ENCODE results near the gene TBC1D22A.

TBC1D22A gene

DNA sequence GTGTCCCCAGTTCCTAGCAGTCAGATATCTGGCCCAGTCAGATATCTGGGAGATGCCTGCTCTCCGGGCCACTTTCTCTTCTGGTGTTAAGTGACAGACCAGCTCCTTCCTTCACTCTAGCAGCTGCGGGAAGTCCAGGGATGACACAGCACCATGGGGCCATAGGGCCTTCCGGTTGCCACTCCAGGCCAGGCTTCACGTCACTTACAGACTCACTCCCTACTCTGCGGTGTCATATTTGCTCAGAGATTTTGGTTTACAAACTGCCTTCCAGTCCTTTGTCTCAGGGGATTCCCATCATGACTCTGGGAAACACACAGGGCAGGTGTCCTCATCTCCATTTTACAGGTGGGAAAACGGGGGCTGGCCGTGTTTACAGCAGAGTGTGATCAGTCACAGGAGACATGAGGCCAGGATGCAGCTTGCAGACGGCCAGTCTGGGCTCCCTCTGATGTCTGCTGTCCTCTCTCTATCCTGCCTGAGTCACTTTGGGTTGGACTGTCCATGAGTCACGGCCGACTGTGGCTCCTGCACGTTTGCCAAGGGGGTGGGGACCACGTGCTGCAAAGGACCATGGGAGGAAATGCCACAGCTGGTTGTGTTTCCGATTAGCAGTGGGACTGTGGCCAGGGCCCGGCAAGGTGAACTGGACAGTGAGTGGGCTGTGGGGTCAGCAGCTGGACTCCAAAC lies 8.2 kb upstream of the TBC1D22A start:
- no peak for DNase-seq

DNA sequence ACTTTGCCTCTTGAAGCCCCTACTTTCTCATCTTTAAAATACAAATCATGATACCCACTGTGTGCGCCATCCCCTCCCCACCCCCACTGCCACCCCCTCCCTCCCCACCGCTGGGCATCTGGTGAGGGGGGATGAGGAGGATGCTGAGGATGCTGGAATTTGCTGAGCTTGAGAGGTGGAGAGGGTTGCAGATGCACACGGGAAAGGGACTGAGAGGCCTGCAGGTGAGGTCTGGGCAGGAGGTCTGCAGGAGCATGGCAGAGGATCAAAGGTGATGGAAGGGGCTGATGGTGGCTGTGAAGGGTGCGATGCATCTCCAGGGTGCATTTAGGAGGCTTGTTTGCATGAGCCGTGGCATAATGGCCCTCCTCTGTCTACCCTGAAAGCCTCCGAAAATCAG lies 7.6 kb upstream of the TBC1D22A start:
- DNase-seq, result no peak

DNA sequence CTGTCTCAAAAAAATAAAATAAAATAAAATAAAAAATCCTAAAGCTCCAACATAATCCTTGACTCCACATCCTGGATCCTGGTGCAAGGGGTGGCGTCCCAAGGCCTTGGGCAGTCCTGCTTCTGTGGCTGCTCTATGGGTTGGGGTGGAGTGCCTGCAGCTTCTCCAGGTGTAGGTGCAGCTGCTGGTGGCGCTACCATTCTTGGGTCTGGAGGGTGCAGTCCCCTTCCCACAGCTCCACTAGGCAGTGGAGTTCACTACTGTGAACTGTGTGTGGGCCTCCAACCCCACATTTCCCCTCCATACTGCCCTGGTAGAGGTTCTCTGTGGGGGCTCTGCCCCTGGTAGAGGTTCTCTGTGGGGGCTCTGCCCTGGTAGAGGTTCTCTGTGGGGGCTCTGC lies 6.9 kb upstream of the TBC1D22A start:
- no peak for DNase-seq

DNA sequence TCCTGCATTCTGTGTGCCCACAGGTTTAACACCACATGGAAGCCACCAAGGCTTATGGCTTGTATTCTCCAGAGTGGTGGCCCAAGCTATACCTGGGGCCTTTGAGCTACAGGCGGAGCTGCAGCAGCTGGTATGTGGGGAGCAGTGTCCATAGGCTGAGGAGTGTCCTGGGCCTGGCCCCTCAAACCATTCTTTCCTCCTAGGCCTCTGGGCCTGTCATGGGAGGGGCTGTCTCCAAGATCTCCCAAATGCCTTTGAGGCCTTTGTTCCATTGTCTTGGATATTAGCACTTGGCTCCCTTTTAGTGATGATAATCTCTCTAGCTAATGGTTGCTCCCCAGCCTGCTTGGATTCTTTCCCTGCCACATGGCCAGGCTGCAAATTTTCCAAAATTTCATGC lies 6.4 kb upstream of the TBC1D22A start:
- no peak for DNase-seq

DNA sequence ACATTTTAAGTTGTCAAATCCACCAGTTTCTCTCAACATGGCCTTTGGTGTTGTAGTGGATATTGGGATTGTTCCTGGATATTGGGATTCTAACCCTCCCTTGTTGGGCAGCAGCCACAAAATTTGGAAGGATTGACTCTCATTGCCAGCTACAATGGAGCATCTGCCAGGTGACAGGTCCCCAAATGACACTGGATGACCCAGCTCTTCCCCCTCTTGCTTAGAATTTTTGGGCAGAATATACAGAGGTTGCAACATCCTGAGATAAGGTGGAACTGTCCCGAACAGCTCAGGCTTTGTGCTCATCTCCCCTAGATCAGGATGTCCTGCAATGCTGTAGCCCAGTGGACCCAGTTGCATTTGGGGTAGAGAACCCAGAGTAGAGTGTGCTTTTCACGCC lies 5.3 kb upstream of the TBC1D22A start:
- no peak for DNase-seq

DNA sequence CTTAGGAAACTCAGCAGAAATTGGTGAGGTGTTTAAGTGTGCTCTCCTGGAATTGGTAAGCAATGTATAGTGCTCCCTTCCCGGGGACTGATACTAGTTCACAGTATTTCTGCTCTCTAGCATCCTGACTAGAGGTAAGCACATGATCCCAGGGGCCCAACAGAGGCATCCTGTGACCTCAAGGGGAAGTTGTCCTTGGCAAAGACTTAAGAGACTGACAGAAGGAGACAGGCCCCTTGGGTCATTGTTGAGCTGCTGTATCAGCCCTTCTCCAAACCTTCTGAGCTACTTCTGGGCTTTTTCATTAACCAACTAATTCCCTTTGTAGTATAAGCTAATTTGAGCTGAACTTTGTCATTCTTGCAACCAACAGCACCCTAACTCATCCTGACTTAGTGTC lies 4.3 kb upstream of the TBC1D22A start:
- DNase-seq, result no peak

DNA sequence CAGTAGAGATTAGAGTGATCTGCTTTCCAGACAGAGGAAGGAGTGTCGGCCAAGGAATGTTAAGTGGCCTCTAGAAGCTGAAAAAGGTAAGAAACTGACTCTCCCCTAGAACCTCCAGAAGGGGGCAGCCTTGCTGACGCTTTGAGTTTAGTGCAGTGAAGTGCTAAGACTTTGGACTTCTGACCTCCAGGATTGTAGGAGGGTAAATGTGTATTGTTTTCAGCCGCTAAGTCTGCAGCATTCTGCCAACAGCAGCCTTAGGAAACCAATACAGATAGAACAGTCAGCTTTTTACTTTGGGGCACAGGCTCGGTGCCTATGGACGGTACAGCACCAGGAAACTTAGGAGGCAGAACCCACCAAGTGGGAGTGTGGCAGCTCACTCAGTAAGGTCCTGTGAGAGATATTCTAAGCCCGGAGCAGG lies 3.6 kb upstream of the TBC1D22A start:
- DNase-seq, result no peak

DNA sequence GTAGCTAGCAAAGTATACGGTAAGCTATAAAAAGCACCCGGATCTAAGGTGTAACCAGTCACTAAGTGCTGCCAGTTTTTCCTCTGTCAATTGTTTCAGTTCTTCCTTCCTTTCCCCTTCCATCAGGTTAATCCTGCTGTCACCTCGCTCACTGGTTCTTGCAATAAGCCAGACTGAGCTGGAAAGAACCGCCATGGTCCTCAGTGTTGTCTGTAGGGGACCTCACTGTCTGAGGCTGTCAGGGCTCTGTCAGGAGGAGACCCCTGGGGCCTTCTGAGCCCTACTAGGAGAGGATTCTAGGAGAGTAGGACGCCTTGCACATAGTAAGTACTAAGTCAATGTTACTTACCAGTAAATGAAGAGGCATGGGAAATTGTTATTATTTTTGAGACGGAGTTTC lies 1.4 kb upstream of the TBC1D22A start:
- DNase-seq, result no peak

DNA sequence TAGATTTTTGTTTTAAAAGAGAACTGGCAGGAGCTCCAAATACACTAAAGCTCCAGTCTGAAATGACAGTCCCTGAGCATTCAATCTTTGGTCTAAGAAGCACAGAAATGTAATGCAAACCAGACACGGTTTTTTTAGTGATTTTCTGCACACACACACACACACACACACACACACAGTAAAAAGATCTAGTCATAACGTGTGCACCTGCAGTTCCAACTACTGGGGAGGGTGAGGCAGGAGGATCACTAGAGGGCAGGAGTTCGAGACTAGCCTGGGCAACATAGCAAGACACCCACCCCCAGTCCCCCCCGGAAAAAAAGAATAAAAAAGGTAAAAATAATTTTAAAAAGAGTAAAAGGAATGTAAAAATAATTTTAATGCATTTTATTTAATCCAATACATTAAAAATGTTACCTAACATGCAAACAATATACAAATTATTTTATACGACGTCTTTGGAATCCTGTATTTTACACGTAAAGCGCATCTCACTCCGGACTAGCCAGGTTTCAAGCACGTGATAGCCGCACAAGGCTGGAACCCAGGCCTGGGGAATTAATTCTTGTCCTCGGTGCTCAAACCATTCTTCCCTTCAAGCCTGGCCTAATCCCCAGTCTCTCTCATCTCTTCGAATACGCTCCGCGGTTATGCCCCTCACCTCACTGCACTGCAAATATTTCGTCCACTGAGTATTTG lies 762 bp upstream of the TBC1D22A start:
- no peak for DNase-seq

DNA sequence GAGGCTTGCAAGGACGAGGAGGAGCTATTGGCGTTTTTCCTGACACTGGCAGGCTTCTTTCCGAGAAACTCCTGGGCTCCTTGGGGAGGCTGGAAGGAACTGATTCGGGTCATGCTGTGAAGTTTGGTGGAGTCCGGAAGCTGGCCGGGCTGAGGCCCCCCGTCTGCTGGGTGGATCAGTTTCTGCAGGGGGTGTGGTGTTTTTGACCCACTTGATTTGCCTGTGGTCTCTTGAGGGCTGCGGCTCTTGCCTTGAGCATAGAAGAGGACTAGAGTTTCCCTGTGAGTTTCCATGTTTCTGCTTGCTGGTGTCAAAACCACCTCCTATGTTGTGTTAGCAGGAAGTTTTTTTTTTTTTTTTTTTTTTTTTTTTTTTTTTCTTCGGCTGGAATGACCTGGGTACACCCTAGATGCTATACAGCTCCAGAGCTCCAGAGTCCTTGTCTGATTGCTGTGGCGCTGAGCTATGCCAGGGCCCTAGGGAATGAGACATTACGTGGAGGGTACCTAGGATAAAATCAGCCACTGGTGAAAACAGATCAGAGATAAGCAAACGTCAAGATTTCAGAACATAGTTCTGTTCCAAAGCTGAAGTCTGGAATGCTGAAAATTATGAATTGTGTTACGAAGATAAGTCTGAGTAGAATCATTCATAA lies 728 bp downstream of the TBC1D22A start:
- DNase-seq, result peak; percentile 34

DNA sequence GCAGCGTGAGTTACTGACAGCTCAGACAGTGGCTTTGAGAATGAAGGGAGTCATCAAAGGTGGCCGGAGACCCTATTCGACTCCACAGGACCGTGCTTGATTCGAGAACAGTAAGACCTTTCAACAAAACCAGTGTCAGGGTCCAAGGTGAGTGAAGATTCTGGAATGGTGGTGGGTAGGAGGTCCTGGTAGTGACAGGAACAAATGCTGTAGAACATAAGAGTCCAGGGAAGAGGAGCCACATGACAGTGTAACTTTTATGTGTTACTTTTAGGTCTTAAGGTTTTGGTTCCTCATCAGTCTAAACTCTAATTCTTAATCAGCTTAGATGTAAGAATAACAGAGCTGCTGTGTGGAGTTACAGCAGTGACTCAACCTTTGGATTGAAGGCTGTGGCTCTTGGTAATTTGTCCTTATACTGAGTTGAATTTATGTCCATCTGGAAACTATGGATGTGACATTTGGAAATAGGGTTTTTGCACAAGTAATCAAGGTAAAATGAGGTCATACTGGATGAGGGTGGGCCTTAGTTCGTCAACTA lies 1.8 kb downstream of the TBC1D22A start:
- DNase-seq, result no peak

DNA sequence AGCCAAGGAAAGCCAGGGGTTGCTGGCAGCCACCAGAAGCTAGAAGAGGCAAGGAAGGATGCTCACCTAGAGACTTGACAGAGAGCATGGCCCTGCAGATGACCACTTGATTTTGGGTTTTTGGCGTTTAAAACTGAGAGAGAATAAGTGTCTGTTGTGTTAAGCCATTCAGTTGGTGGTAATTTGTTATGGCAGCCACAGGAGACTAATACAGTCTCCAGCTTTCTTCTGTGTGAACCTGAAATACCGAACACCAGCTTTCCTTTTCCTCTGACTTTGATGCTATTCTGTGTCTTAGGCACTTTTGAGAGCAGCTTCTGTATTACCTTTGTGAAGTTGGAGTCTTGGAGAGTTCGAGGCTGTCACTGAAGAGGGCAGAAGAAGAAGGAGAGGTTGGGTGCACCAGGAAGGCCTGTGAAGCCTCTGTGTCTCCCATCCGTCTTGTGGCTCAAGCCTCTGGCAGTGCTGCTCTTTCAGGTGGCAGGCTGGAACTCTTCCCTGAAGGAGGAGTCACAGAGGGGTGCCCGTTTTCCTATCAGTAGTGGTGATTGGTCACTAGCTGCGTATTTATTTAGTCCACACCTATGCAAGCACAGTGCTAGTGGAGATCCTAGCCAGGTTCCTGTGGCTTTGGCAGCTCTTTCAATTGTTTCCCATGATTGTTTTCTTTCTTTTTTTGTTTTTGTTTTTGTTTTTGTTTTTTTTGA lies 2.5 kb downstream of the TBC1D22A start:
- DNase-seq, result no peak

DNA sequence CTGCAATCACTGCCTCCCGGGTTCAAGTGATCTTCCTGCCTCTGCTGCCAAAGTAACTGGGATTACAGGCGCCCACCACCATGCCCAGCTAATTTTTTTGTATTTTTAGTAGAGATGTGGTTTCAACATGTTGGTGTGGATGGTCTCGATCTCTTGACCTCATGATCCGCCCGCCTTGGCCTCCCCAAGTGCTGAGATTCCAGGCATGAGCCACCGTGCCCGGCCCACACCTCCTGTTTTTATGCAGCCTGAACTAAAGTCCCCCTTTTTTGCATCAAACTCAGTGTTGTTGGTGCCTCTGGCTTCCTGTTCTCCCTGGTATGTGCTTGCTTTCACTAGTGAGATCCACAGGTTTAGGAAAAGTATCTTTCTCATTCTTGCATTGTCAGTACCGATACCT lies 4.2 kb downstream of the TBC1D22A start:
- DNase-seq, result no peak

DNA sequence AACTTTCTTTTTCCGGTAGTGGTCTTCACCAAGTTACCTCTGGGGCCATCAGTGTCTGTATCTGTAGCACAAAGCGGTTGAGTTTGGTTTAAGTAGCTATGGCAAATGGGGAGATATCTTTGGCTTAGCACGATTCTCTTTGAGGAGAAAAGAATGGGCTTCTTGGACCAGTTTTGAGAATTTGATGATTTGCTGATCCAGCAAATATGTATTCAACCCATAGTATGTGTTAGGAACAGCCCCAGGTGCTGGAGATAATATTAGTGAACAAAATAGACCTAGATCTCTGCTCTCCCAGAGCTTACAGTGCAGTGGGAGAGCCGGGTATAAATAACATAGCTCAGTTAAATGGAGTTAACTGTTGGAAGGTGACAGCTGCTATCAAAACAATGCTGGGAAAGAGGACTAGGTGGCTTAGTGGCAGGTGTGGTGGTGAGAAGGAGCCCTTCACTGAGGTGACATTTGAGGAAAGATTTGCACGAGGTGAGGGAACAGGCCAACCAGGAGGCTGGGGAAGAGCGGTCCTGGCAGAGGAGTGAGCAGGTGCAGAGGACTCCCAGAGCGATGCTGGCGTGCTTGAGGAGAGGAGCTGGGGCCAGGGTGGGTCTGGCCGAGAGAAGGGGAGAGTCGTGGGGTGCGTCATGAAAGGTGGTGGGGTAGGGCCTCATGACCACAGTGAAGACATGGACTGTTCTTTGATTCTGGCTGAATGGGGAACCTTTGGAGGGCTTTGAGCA lies 5.0 kb downstream of the TBC1D22A start:
- no peak for DNase-seq

DNA sequence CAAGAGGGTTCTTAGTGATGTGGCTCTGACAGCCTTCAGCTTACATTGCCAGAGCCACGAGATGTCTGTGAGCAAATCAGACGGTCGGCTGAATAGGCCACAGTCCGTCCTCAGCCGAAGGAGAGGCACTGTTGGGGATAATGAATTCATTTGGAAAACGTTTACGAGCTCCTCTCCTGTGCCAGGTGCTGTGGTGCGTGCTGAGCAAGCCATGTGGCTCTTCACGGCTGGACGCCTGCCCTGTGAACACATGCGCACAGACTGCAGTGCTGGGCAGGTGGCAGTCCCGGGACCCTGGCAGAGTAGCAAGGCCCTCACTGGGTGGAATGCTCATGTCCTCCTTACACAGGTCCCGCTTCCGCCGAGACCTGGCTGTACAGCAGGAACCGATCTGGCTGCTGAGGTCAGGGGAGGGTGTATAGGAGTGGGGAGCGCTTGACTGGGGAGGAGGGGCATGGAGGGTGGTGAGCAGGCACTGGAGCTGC lies 6.8 kb downstream of the TBC1D22A start:
- no peak for DNase-seq

DNA sequence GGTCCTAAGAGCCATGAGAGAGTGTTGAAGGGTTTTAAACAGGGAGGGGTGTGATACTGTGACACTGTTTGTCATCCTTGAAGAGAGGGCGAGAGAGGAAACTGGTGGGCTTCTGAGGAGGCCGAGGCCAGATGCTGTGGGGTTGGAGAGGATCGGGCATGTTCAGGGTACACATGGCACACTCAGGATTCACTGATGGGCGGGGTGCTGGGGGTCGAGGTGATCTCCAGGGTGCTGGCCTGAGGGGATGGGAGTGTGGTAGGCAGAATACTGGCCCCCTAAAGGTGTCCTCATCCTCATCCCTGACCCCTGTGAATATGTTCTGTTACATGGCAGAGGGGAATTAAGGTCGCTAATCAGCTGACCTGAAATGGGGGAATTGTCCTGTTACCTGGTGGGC lies 7.3 kb downstream of the TBC1D22A start:
- DNase-seq, result no peak

DNA sequence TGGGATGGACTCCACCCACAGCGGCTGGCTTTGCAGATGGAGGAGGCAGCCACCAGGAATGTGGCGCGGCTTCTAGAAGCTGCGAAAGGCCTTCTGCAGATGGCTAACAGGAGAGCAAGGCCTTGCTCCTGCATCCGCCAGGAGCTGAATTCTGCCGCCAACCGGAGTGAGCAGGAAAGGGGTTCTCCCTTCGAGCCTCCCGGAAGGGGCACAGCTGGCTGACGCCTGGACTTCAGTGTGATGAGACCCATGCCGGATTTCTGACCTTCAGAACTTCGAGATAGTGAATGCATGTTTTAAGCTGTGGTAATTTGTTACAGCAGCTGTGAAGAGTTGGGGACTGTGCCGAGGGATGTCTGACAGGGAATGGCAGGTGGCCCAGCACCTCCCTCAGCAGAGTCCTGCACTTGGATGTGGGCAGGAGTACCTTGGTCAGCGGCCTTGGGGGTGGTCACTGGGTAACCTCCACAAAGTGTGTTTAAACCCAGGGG lies 7.7 kb downstream of the TBC1D22A start:
- DNase-seq, result no peak

DNA sequence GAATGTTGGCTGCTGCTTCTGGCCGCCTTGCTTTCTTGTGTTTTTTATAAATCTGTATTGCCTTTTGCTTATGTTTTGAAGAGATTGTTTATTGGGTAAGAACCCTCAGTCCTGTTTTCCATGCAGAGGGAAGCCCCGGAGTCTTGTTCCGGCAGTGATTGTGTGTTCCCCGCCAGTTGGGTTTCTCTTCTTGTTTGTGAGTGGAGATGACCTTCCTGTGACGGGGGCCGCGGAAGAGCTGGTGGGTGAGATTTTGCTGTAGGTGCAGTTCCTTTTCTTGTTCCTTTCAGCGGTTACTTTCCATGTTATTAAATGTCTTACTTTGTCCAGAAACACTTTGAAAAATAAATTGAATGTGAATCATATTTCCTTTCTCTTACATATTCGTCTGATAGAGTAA lies 8.3 kb downstream of the TBC1D22A start:
- DNase-seq, result no peak

DNA sequence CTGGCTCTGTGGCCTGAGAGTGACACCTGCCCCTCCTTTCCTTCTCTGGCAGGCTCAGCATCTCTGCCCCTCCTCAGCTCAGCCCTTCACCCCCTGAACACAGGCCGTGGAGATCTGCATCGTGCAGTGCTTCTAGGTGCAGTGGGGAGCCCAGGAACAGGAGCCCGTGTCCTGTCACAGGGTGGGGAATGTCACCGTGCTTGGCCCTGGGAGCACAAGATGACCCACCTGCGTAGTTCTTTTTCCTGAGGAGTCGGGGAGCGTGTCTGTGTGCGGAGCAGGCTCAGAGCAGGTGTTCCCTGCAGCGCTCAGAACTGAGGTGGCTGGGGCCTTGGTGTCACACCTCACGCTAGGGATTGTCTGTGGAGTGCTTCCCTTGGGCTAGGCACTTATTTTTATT lies 10.6 kb downstream of the TBC1D22A start:
- DNase-seq, result no peak

DNA sequence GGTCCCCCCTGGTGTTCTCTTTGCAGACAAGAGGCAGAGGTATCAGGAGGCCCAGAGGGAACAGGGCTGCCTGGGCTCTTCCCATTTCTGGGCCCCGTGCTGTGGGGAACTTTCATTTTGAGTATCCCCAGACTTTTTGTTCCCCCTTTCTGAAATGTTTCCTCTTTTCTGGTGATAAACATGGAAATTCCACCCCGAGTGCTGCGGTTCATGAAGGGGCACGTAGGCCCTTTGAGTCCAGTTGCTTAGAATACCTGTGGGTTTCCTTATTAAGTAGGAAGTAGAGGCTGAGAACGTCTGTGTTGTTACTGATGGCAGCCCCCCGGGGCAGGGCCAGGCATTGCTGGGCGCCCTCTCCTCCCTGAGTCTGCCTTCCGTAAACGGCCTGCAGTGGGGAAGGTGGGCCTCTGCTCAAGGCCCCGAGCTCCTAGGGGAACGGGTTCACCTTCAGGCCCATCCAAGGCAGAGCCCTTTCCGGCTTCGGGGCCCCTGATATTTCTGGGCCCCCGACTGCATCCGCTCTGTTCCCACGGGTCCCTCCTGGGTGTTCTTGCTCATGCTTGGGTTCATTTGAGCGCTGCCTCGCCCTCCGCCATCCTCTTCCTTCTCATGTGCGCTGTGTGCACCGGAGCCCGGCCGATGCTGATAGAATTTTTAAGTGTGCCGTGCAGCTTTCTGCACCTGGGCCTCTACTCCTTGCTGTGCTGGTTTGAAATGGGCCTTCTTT lies 12.0 kb downstream of the TBC1D22A start:
- DNase-seq, result no peak
